HG03108 (cell line): Measurements from ENCODE around the gene HSP90AB1.
A peak's percentile ranks its signal among the peaks of the same experiment; 100 is the strongest.

Source experiments
- ATAC-seq: cut with Tn5 transposase; IDR thresholded peaks from one replicate; pipeline ENCODE4 v1.9.1; 2021; ENCODE audit warnings: moderate library complexity; ENCODE audit not compliant: unreplicated experiment

Gene HSP90AB1

DNA sequence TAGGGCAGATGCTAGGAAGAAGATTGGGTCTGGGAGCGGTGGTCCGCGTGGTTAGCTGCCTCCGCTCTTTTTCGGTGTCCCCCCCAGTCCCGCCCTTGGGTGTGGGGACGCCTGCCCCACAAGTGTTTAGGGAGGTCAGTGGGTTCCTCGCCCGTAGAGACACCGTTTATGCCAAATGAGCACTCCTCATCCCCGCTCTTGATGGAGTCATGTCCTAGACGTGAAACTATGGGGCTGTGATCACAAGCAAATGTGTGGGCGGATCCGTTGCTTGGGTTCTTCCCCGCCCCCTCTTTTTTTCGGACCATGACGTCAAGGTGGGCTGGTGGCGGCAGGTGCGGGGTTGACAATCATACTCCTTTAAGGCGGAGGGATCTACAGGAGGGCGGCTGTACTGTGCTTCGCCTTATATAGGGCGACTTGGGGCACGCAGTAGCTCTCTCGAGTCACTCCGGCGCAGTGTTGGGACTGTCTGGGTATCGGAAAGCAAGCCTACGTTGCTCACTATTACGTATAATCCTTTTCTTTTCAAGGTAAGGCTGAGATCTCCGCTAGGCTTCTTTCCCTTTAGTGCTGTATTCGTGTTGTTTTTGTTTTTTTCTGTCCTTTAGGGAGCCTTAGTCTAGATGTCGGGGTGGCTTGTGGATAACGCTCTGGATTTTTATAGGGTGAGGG, at the start of gene HSP90AB1:
Gene HSP90AB1 (plus strand): TSS at position 439 of the 675 bp plus-strand sequence. CDS start 1,529 bp downstream, outside the sequence.
- ATAC-seq = peak; percentile 57

DNA sequence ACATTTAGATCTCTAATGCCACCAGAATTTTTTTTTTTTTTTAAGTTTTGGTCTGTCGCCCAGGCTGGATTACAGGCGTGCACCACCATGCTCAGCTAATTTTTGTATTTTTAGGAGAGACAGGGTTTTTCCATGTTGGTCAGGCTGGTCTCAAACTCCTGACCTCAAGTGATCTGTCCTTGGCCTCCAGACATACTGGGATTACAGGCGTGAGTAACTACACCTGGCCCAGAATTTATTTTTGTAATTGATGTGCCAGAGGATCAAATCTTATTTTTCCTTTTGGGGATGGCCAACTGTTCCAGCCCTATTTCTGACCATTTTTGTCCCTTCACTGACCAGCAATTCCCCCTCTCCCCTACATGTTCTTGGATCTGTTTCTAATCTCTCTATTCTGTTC, 48.2 kb upstream of the HSP90AB1 start:
- ATAC-seq = no peak

DNA sequence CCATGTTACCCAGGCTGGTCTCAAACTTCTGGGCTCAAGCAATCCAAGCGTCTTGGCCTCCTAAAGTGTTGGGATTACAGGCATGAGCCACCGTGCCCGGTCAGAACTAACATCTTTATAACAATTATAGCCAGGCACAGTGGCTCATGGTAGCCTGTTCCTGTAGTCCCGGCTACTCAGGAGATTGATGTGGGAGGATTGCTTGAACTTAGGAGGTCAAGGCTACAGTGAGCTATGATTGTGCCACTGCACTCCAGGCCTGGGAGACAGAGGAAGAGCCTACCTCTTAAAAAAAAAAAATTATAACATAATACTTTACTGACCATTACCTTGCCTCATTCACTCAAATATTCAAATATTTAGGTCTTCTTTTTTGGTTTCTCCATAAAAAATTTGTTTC, 47.0 kb upstream of the HSP90AB1 start:
- ATAC-seq = no peak

DNA sequence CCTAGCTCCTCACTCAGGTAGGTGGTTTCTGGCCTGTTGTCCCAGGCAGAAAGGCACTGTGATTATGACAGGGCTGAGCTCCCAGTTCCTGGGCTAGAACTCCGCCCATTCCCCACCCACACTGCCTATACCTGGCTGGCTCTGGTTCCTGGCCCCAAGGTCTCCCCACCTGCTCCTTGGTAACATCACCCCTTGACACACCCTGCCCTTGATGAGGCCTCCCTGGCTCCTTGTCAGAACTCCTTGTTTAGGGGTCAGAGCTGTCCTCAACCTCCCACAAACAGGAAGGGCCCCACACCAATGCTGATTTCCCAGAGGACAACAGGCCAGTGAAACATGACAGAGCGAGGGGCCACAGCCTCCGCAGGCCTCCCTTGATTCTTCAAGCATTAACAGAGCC, 45.7 kb upstream of the HSP90AB1 start:
- ATAC-seq = no peak

DNA sequence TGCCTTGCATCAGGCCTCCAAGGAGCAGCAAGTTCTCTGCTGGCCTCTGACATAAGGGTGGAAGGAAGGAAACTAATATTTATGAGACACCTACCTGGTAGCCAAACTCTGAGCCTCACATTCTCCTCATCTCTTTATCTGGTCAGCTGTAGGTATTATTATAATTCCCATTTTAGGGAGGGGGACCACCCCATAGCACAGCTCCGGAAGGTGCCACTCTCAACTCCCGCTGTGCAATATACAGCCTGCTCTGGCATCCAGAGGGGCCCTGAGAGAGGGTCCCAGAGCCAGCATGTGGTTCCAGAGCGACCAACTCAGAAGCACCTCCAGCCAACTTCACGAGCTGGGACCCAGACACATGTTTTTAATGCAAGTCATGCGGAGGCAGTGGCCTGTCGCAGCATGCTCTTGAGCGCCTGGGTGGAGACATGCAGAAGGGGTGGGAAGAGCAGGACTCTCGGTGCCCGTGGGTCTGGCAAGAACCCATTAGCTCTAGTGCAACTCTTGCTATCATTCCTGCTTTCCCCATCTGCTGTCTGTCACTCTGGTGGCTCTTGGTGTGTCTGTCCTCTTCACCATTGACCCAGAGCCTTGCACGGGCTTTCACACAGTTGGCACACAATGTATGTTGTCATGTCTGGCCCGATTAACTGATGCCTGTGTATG, 45.1 kb upstream of the HSP90AB1 start:
- ATAC-seq = no peak

DNA sequence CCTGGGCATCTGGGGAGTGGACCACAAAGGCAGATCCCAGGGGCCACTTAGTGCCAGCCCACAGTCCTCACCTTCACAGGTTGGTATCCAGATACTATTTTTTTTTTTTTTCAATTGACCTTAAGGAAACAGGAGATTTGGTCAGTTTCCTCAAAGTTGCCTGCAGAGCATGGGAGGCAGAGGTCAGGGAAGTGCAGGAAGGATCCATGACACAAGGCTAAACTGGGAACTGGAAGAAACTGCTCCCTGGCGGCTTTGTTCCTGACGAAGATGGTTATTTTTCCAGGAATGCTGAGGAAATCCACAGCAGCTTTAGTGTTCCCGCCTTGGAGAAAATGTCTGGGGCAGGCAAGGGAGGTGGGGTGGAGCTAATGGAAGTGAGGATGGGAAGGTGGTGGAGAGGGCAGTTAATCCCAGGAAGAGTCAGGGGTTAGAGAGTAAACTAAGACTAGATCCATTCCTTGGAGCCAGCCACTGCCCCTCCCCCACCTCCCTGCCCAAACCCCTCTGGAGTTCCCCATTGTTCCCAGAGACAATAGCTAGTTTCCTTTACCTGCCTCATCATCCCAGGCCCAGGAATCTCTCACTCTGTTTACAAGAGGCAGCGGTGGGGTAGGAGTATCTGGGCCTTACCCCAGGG, 44.4 kb upstream of the HSP90AB1 start:
- ATAC-seq = no peak

DNA sequence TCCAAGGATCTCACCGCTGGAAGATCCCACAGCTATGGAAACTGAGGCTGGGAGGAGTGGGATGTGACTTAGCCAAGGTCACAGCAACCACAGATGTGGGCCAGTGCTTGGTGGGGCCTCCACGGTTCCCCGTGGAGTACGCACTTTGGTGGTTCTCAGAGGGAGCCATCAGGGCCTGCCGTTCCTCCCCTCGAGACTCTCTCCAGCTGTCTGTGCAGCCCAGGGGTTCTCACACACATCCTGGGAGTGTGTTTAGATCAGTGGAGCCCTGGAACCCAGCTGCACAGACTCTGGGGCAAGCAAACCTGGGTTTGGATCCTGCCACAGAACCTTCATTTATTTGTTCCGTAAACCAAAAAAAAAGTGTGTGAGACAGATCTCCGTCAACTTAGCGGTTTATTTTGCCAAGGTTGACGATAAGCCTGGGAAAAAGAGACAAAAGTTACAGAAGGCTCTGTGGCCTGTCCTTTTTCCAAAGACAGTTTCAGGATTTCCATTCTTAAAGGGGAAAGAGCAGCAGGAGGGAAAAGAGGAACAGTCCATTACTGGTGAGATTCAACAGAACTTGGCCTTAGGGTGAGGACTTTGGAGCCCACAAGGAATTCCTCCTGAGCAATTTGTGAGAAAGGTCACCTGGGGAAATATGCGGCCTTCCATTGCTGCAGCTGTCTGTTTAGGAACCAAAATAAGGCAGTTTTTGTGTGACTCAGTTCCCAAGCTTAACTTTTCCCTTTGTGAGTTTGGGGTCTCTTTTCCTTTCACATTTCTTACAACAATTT, 43.7 kb upstream of the HSP90AB1 start:
- ATAC-seq = no peak

DNA sequence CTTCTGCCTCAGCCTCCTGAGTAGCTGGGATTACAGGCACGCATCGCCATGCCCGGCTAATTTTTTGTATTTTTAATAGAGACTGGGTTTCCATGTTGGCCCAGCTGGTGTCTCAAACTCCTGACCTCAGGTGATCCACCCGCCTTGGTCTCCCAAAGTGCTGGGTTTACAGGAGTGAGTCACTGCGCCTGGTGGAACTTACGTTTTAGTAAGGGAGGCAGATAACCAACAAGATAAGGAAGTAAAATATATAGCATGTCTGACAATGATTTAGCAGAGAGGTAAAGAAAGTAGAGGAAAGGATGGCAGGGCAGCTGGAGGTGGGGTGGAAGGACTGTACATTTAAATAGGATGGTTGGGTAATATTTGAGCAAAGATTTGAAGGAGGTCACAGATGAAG, 42.9 kb upstream of the HSP90AB1 start:
- ATAC-seq = no peak

DNA sequence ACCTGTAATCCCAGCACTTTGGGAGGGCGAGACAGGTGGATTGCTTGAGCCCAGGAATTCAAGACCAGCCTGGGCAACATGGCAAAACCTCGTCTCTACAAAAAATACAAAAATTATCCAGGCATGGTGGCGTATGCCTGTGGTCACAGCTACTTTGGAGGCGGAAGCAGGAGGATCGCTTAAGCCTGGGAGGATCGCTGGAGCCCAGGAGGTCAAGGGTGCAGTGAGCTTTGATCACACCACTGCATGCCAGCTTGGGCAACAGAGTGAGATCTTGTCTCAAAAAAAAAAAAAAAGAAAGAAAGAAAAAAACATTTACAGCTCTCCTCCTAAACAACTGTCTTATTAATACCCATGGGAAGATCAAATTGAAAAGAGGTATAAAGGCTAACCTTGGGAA, 38.9 kb upstream of the HSP90AB1 start:
- no peak for ATAC-seq

DNA sequence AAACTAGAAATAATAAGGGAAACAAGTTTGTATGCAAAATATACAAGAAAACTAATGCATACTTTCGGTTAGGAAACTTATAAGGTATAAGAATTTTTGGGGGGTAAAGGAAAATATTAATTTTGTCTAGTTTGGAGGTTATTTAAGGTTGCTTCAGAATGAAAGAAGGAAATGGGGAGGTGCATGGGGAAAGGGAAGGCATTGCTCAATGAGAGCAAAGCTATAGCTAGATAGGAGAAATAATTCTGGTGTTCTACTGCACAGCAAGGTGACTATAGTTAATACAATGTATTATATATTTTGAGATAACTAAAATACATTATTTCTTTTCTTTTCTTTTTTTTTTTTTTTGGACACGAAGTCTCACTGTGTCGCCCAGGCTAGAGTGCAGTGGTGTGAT, 35.6 kb upstream of the HSP90AB1 start:
- ATAC-seq = no peak

DNA sequence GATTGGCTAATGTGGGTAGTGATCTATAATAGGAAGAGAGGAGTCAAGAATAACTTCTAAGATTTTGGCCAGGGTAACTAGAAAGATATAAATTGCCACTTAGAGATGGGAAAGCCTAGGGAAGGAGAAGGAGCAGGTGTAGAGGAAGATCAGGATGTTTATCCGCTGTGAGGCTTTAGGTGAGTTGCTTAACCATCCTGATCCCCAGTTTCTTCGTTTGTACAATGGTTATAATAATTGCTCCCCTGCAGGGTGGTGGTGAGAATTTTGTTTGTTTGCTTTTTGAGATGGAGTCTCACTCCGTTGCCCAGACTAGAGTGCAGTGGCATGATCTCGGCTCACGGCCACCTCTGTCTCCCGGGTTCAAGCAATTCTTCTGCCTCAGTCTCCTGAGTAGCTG, 32.6 kb upstream of the HSP90AB1 start:
- no peak for ATAC-seq

DNA sequence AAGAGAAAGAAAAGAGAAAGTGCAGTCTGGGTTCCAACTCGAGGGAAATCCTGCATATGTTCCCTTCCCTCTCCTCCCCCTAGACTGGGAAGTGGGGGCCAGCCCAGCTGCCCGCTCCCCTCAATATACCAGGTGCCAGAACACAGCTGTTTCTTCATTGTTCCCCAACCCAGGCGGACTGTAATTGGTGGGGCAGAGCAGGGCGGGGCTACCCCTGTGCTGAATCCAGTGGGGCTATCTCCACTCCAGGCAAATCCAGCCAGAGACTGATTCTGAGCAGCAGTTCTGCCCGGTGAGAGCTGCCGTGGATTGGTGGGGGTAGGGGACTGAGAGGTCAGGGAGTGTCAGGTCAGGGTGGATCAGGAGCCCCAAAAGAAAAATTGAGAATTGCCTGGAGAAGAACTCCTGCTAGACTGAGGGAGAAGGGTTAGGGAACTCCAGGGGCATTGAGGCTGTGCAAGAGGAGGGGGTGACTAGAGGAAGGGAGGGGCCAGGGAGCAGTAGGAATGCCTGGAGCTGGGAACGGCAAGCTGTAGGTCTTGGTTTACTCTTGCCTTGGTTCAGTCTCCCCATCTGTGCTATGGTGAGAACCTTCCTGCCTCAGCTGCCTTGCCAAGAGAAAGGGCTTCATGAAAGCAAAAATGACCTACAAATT, 30.1 kb upstream of the HSP90AB1 start, which contains the start of gene MYMX:
Gene MYMX (plus strand): TSS at position 250 of the 655 bp plus-strand sequence. CDS start 546 bp downstream, outside the sequence.
- no peak for ATAC-seq

DNA sequence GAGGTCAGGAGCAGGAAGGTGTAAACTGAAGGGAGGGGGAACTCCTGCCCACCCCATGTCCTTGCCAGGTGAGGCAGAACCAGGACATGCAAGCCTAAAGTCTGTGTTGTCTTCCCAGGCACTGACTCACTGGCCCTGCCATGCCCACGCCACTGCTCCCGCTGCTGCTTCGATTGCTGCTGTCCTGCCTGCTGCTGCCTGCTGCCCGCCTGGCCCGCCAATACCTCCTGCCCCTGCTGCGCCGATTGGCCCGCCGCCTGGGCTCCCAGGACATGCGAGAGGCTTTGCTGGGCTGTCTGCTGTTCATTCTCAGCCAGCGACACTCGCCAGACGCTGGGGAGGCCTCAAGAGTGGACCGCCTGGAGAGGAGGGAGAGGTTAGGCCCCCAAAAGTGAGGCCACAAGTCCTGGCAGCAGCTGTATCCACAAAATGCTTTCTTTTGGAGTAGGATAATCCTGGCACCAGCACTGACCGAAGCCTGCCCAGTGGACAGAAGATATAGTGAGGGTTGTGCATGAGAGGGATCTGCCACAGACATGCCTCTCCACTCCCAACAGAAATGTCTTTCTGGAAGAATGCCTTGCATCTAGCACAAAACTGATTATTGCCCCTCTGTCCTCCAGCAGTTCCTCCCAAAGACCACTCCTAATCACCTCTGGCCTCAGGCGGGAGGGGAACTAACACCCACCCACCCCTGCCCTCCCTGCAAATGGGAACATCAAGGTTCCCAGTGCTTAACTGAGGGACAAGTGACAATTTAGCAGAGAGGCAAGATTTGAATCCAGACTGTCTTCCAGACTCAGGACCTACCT, 29.4 kb upstream of the HSP90AB1 start:
- no peak for ATAC-seq

DNA sequence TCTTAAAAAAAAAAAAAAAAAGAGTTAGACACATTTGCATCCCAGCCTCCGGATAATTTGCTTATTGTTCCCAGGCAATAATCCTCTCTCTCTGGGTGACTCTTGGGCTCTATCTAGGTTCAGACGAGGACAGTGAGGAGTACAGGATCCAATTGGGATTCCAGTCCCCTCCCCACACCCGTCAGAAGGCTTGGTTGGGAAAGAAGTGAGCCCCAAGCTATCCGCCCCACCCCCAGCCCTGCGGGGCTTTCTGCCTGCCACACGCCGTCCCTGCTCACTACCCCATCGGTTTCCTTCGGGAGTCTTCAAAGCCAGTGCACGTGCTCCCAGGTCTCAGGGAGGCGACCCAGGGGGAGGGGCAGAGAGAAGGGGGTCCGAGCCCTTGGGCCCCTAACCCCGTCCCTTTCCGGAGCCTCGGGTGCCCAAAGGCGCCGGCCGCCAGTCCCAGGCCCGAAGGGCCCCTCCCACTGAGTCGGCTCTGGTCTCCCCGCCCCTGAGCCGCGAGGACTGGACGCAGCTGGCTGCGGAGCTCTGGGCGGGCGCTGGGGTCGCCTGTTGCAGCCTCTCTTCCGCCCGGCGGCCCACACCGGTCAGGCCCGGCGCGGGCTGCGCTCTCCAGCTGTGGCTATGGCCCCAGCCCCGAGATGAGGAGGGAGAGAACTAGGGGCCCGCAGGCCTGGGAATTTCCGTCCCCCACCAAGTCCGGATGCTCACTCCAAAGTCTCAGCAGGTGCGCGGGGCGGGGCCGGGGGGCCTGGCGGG, 27.7 kb upstream of the HSP90AB1 start:
- ATAC-seq = peak; percentile 45

DNA sequence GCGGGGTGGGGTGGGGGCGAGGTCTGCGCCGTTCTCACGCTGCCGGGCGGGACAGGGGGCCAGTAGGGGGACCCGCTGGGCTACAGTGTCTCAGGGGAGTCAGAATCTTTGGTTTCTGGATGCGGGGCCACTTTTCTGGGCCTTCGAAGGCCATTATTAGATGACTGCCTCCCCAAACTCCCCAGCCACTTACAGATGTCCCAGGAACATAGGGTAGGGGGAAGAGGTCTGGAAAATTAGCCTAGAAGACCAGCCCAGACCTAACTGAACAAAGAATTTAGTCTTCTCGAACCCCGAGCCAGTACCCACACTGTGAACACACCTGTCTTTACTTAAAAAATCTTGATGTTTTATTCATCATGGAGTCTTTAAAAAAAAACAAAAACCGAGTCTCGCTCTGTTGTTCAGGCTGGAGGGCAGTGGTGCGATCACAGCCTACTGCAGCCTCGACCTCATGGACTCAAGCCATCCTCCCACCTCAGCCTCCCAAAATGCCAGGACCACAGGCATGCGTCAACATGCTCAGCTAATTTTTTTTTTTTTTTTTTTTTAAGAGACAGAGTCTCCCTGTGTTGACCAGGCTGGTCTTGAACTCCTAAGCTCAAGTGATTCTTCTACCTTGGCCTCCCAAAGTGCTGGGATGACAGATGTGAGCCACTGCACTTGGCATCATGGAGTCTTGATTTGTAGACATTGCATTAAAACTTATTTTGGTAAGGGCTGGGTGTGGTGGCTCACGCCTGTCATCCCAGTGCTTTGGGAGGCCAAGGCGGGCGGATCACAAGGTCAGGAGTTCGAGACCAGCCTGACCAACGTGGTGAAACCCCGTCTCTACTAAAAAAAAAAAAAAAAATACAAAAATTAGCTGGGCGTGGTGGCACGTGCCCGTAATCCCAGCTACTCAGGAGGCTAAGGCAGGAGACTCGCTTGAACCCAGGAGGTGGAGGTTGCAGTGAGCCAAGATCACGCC, 26.8 kb upstream of the HSP90AB1 start:
- no peak for ATAC-seq

DNA sequence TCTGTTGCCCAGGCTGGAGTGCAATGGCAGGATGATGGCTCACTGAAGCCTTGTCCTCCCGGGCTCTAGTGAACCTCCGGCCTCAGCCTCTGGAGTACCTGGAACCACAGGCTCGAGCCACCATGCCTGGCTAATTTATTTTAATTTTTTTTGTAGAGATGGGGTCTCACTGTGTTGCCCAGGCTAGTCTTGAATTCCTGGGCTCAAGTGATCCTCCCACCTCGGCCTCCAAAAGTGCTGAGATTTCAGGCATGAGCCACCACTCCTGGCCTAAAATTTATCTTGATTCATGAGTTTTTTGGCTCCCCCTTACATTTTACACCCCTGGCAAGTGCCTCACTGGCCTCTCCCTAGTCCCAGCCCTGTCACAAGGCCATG, 26.0 kb upstream of the HSP90AB1 start:
- no peak for ATAC-seq

DNA sequence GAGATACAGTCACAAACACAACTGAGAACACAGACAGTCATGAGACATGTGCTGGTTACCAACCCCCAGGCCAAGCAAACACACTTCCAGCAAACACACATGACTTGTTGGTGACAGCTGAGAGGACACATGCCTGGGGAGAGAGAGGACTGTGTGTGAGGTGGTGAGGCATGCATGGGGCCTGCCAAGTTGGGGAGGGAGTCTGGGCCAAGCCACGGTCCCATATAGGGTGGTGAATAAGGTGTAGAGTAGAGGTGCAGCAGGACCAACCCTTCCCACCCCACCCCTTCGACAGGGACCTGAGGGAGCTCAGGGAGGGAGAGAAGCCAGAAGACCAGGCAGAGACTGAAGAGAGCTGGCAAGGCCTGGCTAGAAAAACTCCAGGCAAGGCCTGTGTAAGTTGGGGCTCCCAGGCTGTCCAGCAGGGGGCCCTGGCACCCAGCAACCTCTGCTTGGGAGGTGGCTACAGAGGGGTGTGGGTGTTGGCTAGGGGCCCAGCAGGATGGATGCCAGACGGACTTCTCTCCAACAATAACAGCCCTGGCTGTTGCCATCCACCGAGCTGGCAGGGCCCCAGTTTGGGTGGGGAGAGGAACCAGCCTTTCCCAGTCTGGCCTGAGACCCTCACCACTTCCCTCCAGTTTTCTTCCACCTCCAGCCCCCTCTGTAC, 25.5 kb upstream of the HSP90AB1 start:
- ATAC-seq = peak; percentile 33

DNA sequence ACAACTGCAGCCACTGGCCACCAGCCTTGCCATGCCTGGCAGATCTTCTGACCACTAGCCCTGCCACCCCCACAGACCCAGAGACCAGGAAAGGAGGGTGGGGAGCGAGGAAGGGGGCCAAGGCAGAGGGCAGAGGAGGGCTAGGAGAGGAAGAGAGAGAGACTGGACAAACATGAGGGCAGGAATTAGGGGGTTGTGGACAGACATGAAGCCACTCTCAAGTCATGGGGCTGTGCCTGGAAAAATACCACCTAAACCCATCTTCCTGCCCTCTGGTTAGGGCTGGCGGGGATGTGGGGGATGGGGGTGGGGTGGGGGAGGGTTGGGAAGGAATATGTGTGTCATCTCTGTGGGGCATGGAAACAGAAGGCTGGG, 25.0 kb upstream of the HSP90AB1 start:
- ATAC-seq = no peak
